HT-29 (cell line): Measurements from ENCODE around the gene KCNAB2. TPM values are rescaled to one million over a fixed set of nuclear protein-coding genes. Genes with fewer than 3 reads are reported as not detected.

ENCODE experiments used
- DNase-seq: peaks from one replicate; pipeline ENCODE4 v3.0.0-alpha.2; 2015; ENCODE audit warnings: low spot score
- total RNA-seq: library from RNA; depleted of rRNA; stranded (reverse); fragments of >200 nt; shearing (Covaris generic); gene quantifications from 2 replicates; pipeline ENCODE4 v1.2.3, GENCODE V29; 2014

Gene KCNAB2
- total RNA-seq, 1 experiment from 2014 or later = 3.9 TPM

- DNase-seq = no peak
Measured at GRCh38 chr1:6108476-6108875, 62.8 kb downstream of the KCNAB2 start.

GRCh38 chr1:6108937-6109614 is 63.4 kb downstream of the KCNAB2 start:
- peak; percentile 66 for DNase-seq

GRCh38 chr1:6109688-6110087 is 64.0 kb downstream of the KCNAB2 start:
- no peak for DNase-seq

GRCh38 chr1:6110326-6110725 is 64.6 kb downstream of the KCNAB2 start:
- DNase-seq = no peak

- DNase-seq = no peak
Measured at GRCh38 chr1:6111571-6111970, 65.9 kb downstream of the KCNAB2 start.

- no peak for DNase-seq
Measured at GRCh38 chr1:6111991-6112689, 66.5 kb downstream of the KCNAB2 start.

GRCh38 chr1:6112690-6113005 is 67.0 kb downstream of the KCNAB2 start:
- DNase-seq = no peak

- DNase-seq = no peak
Measured at GRCh38 chr1:6113116-6113515, 67.4 kb downstream of the KCNAB2 start.

- DNase-seq = no peak
Measured at GRCh38 chr1:6113745-6114144, 68.1 kb downstream of the KCNAB2 start.

GRCh38 chr1:6116137-6116536 is 70.4 kb downstream of the KCNAB2 start:
- no peak for DNase-seq

GRCh38 chr1:6117064-6117463 is 71.4 kb downstream of the KCNAB2 start:
- no peak for DNase-seq

GRCh38 chr1:6117624-6118023 is 71.9 kb downstream of the KCNAB2 start:
- DNase-seq = no peak

GRCh38 chr1:6118415-6118814 is 72.7 kb downstream of the KCNAB2 start:
- no peak for DNase-seq

GRCh38 chr1:6121021-6121421 is 75.3 kb downstream of the KCNAB2 start:
- no peak for DNase-seq

GRCh38 chr1:6121651-6122370 is 76.1 kb downstream of the KCNAB2 start:
- DNase-seq = no peak

- DNase-seq = no peak
Measured at GRCh38 chr1:6123083-6123482, 77.4 kb downstream of the KCNAB2 start.

GRCh38 chr1:6123816-6124215 is 78.1 kb downstream of the KCNAB2 start:
- DNase-seq = no peak

GRCh38 chr1:6124341-6124740 is 78.7 kb downstream of the KCNAB2 start:
- DNase-seq = no peak

- DNase-seq = no peak
Measured at GRCh38 chr1:6124746-6125365, 79.2 kb downstream of the KCNAB2 start.

GRCh38 chr1:6125366-6125765 is 79.7 kb downstream of the KCNAB2 start:
- DNase-seq = no peak

- no peak for DNase-seq
Measured at GRCh38 chr1:6126028-6126427, 80.3 kb downstream of the KCNAB2 start.

GRCh38 chr1:6126521-6127067 is 80.9 kb downstream of the KCNAB2 start:
- no peak for DNase-seq
